SIG-M5 treated with dmso at 0.1 percent for 504 hours (cell line): ENCODE results near the gene RSRC2.
"Not testable (repeated sequence)": the region's sequence is repeated elsewhere in the genome, so short reads cannot be mapped to it uniquely, and the experiment has no call there.

ENCODE experiments used
- DNase-seq: peaks from one replicate; lab custom pipeline; 2025; ENCODE audit not compliant: unreplicated experiment; lab: John Stamatoyannopoulos, UW

Gene RSRC2

DNA sequence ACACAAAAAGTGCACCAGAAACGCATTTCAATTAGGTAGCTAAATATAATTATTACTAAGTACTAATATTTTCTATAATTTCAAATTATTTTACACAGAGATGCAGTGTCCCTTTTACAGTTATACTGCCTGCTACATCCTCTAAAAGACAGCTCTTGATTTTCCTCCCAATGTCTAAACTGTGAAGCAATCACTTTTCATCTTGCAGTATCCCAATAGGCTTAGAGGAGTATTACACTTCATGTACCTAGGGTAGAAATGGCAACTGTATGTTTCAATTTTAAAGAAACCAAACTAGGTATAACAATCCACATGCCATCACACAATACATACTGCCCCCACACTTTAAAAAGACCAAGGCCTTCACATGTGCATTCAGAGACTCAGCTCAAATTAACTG is 7.3 kb downstream of the RSRC2 start:
- DNase-seq: no peak

DNA sequence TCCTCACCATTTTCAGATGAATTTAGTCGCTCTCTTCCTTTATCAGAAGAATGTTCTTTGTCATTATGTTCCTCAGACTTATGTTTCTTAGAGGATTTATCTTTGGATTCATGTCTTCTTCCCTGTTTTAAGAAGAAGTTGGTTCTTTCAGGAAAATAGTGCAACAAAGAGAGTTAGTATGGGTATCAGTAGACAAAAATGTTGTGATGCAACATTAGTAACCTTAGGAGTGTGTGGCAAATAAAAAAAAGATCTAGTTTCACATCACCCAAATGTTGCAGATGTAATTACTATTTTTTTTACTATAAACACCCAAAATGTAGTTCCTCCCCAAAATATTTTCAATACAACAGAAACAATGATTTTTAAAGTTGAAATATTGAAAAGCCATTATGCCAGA is 7.8 kb downstream of the RSRC2 start:
- no peak for DNase-seq

- DNase-seq: no peak
Measured at GRCh38 chr12:122517877-122518276, 8.9 kb downstream of the RSRC2 start.

GRCh38 chr12:122516544-122517361 is 10.0 kb downstream of the RSRC2 start:
- DNase-seq: no peak

- DNase-seq: no peak
Measured at GRCh38 chr12:122515275-122515674, 11.5 kb downstream of the RSRC2 start.

DNA sequence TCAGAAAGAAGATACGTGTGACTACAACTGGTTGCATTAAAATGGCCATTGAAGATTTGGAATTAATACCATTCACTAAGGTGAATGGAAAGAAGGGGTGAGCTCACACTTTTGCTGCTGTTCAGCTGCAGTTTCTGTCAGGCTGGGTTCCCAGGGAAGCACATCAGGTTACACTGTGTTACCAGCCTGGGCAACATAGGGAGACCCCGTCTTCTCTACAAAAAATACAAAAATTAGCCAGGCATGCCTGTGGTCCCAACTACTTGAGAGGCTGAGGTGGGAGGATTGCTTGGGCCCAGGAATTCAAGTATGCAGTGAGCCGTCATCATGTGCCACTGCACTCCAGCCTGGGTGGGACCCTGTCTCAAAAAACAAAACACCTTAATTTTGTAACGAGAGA is 13.1 kb downstream of the RSRC2 start:
- DNase-seq: no peak

DNA sequence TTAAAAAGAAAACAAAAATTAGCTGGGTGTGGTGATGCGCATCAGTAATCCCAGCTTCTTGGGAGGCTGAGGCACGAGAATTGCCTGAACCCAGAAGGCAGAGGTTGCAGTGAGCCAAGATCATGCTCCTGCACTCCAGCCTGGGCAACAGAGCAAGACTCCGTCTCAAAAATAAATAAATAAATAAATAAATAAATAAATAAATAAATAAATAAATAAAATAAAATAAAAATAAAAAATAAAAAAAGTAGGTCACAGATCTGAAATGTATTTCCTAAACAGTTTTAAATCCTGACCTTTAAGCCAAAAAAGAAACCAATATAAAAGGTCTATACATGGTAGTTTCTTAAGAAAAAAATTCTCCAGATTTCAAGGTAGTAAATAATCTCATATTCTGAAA is 13.7 kb downstream of the RSRC2 start:
- not testable (repeated sequence) for DNase-seq

DNA sequence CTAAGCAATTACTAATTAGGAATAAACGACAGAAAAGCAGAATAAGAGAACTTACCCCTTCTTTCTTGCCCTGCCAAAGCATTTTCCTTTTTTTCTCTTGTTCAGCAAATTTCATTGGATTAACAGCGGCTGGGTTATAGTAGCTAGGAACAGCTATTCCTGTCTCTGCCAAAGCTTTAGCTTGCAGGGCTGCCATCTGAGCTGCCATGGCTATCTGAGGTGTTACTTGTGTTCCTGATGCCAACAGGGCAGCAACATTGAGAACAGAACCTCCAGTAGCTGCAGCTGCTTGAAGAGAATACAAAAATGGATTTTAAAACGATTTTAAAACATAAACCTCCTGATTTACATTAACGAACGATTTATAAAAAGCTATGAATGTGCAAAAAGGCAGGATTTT is 18.6 kb downstream of the RSRC2 start:
- DNase-seq: no peak

DNA sequence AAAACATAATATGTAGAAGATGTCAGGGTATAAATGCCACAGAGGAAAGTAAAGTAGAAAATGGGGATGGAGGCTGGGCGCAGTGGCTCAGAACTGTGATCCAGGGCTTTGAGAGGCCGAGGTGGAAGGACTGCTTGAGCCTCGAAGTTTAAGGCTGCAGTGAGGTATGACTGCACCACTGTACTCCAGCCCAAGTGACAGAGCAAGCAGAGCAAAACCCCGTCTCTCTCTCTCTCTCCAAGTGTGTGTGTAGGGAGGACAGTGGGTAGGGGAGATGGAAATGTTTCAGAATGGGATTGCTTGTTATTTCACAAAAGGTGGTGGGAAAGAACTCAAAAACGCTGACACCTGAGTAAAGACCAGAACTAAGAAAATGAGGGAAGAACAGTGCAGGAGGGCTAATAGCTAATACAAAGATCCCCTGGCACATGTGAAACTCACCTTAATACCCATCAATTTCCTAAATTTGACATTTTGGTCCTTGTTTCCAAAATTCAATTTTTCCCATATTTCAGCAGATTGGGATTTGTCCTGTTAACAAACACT is 20.3 kb downstream of the RSRC2 start:
- no peak for DNase-seq

- DNase-seq: peak; percentile 71
Measured at GRCh38 chr12:122505419-122506051, 21.2 kb downstream of the RSRC2 start.

GRCh38 chr12:122503783-122504590 is 22.7 kb downstream of the RSRC2 start:
- DNase-seq: no peak

DNA sequence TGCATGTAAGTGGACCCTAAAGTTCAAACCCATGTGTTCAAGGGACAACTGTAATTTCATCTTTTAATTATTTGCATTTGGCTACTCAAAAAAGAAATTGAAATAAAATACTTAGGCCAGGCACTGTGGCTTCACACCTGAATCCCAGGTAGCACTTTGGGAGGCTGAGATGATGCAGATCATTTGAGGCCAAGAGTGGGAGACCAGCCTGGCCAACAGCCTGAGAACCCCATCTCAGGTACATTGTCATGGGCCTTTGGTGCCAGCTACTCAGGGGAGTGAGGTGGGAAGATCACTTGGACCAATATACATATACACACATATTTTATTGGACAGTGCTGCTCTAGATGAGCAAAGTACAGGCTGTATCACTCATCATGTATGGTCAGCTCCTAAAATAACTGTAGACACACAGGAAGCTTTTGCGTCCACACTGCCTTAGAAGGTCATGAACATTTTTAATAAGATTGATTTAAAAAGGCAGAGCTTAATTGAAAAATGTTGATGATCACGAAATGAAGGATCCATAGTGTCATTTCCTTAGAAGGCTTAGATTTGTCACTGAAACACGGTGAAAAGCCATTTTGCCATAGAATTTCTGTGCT is 23.5 kb downstream of the RSRC2 start:
- no peak for DNase-seq

DNA sequence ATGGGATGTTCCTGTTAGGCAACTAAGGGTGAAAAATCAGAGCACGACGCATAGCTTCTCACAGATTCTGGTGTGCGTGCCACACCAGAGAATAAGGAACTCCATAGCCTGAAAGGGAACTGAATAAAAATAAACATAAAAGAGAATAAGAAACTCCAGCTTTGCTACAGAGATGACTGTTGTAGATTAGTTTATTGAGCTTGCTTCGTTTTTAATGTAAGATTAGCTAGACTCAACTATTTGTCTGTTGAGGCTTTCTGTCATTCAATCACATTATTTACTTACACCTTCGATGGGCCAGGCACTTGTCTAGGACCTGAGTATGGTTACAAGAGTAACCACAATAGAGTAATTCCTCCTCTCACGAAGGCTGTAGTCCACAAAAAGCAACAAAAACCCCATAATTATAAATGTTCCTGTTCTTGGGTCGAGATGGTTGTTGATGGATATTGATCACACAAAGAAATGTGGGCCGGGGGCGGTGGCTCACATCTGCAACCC is 25.2 kb downstream of the RSRC2 start:
- DNase-seq: peak; percentile 69

DNA sequence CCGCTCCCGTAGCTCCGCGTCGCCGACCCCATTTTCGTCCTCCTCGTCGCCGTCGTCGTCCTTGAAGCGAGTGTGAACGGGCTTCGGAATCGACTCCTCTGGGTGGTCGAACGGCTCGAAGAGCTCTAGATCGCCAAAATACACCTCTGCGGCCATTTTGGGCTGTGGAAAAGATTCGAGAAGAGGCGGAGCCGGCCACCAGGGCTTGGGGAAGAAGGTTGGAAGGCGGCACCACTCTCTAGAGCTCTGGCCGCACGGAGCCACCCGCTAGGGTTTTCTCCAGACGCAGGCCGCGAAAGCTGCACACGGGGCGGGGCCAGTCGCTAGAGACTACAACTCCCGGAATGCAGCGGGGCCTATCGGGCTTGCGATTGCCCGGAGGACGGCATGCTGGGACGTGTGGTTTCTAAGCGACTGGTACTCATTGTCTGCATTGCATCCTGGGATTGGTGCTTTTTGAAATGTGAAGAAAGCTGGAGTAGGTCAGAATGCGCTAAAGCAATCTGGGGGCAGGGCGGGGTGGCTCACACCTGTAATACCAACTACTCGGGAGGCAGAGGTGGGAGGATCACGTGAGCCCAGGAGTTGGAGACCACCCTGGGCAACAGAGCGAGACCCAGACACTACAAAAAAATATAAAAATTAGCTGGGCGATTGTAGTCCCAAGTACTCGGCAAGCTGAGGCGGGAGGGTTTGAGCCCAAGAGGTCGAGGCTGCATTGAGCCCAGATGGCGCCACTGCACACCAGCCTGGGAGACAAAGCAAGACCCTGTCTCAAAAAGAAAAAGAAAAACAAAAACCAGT is 25.8 kb downstream of the RSRC2 start, which contains the start of gene ZCCHC8:
ZCCHC8 (minus strand) TSS at position 248 of the 804 bp plus-strand sequence; CDS start at position 156, 92 bp downstream.
- peak; percentile 100 for DNase-seq

GRCh38 chr12:122499991-122500684 is 26.6 kb downstream of the RSRC2 start:
- DNase-seq: peak; percentile 68

- no peak for DNase-seq
Measured at GRCh38 chr12:122495258-122495657, 31.5 kb downstream of the RSRC2 start.

DNA sequence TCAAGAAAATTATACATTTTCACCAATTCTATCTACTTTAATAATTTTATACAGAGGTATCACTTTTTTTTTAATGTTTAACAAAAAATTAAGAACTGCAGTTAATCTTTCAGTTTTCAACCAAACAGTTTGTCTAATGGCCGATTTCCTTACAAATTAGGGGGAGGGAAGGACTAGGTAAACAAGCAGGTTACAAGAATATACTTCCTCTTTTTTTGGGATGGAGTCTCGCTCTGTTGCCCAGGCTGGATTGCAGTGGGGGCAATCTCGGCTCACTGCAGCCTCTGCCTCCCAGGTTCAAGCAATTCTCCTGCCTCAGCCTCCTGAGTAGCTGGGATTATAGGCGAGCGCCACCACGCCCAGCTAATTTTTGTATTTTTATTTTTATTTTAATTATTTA is 33.5 kb downstream of the RSRC2 start:
- DNase-seq: not testable (repeated sequence)

DNA sequence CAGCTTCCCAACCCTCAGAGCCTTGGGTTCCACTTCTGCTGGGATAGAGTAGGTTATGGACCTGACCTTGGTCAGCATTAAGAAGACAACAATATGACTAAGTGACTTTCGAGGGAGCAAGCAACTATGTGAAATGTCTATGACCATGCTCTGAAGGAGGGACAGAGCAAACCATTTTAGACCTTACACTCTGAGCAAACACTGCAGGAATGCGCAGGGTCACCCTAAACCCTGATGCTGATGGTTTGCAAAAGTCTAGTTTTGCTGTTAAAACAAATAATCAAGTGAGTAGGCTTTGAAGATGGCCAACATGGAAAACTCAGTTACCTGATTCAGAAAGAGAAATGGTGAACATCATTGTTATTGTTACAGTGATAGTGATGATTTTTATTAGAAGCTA is 34.7 kb downstream of the RSRC2 start:
- no peak for DNase-seq

DNA sequence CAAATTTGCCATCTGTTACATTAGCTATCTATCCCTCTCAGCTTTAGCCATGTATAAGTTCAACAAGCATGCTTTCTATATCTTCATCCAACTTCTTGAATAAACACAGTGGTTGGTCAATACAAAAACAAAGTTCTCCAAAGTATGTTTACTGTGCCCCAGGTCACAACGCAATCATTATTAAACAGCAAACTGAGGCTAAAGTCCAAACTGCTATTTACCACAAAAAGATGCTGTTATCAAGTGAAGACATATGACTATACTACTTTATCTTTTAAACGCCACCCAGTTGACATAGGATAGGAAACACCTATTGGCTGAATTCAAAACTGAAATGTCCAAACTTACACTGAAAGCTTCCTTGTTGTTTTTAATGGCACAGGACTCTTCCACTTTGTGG is 37.7 kb downstream of the RSRC2 start:
- no peak for DNase-seq
